WTC11 (cell line): ENCODE measurements around the gene PIK3C2A. TPM values are rescaled to one million over a fixed set of nuclear protein-coding genes. Genes with fewer than 3 reads are reported as not detected.

ENCODE experiments used
- ATAC-seq: fragments of 200-7000 bp; cut with Tn5 transposase; 2 replicates; pipeline ENCODE4 v1.10.0; 2021; ENCODE audit warnings: mild to moderate bottlenecking, moderate library complexity
- CTCF ChIA-PET: fragments of 300-600 bp; sonication (Branson Sonifier 250); formaldehyde crosslinking; loops from one replicate; lab custom pipeline; 2021; ENCODE audit warnings: antibody characterized with exemption; lab: Charles Lee
- POLR2A ChIA-PET: fragments of 350-600 bp; sonication (Branson Sonifier 250); formaldehyde crosslinking; loops from one replicate; lab custom pipeline; 2021; ENCODE audit warnings: antibody characterized with exemption; lab: Charles Lee
- DNase-seq: peaks from one replicate; pipeline ENCODE4 v3.0.0; 2021; ENCODE audit warnings: low spot score
- H3K27ac Mint-ChIP-seq: 2 replicates; pipeline ENCODE4 v1.8.0; 2021; ENCODE audit warnings: mixed read lengths
- H3K27me3 Mint-ChIP-seq: 2 replicates; pipeline ENCODE4 v1.8.0; 2021; ENCODE audit warnings: low read depth, mild to moderate bottlenecking, moderate library complexity, mixed read lengths
- H3K36me3 Mint-ChIP-seq: 2 replicates; pipeline ENCODE4 v1.8.0; 2021; ENCODE audit warnings: mixed read lengths
- H3K4me1 Mint-ChIP-seq: 2 replicates; pipeline ENCODE4 v1.8.0; 2022; ENCODE audit warnings: mixed read lengths
- H3K4me3 Mint-ChIP-seq: 2 replicates; pipeline ENCODE4 v1.8.0; 2021; ENCODE audit warnings: mild to moderate bottlenecking, moderate library complexity, mixed read lengths
- H3K9me3 Mint-ChIP-seq: 2 replicates; pipeline ENCODE4 v1.8.0; 2021; ENCODE audit warnings: mixed read lengths
- CDX4 ChIP-seq: fragments of 250-450 bp; sonication (Bioruptor Pico); IDR thresholded peaks from 2 replicates; pipeline ENCODE4 v1.9.0; 2021; ENCODE audit warnings: moderate library complexity, mild to moderate bottlenecking, inconsistent platforms, borderline replicate concordance
- ELF4 ChIP-seq: sonication (generic); formaldehyde crosslinking; IDR thresholded peaks from 2 replicates; pipeline ENCODE4 v1.8.1; 2022; ENCODE audit warnings: low read depth, mild to moderate bottlenecking, moderate library complexity, missing genetic modification reagents
- EMX1 ChIP-seq: fragments of 250-450 bp; sonication (Bioruptor Pico); IDR thresholded peaks from 2 replicates; pipeline ENCODE4 v1.8.0; 2021; ENCODE audit warnings: mild to moderate bottlenecking
- ESRRA ChIP-seq: sonication (generic); formaldehyde crosslinking; IDR thresholded peaks from 2 replicates; pipeline ENCODE4 v1.8.1; 2022; ENCODE audit warnings: mild to moderate bottlenecking, missing genetic modification reagents, borderline replicate concordance
- FOXK1 ChIP-seq: sonication (generic); formaldehyde crosslinking; IDR thresholded peaks from 2 replicates; pipeline ENCODE4 v1.8.0; 2022; ENCODE audit warnings: mild to moderate bottlenecking, moderate library complexity, missing genetic modification reagents
- GTF2I ChIP-seq: fragments of 250-450 bp; sonication (Bioruptor Pico); conservative IDR thresholded peaks from 2 replicates; pipeline ENCODE4 v1.4.0; 2021; ENCODE audit warnings: mild to moderate bottlenecking
- JAZF1 ChIP-seq: fragments of 250-450 bp; sonication (Bioruptor Pico); IDR thresholded peaks from 2 replicates; pipeline ENCODE4 v1.9.0; 2021; ENCODE audit warnings: moderate library complexity, mild to moderate bottlenecking, inconsistent platforms
- MAX ChIP-seq: sonication (generic); formaldehyde crosslinking; IDR thresholded peaks from 2 replicates; pipeline ENCODE4 v1.8.0; 2022; ENCODE audit warnings: mild to moderate bottlenecking, missing genetic modification reagents
- NFATC4 ChIP-seq: fragments of 250-450 bp; sonication (Bioruptor Pico); IDR thresholded peaks from 2 replicates; pipeline ENCODE4 v1.9.0; 2021; ENCODE audit warnings: mild to moderate bottlenecking
- SP1 ChIP-seq: sonication (generic); formaldehyde crosslinking; conservative IDR thresholded peaks from 2 replicates; pipeline ENCODE4 v1.8.1; 2022; ENCODE audit warnings: missing genetic modification reagents
- USF2 ChIP-seq: sonication (generic); formaldehyde crosslinking; IDR thresholded peaks from 2 replicates; pipeline ENCODE4 v1.8.1; 2023; ENCODE audit warnings: mild to moderate bottlenecking, missing genetic modification reagents, moderate library complexity
- ZNF138 ChIP-seq: sonication (generic); formaldehyde crosslinking; conservative IDR thresholded peaks from 2 replicates; pipeline ENCODE4 v1.8.1; 2022; ENCODE audit warnings: mild to moderate bottlenecking, moderate library complexity, missing genetic modification reagents
- ZNF232 ChIP-seq: sonication (generic); formaldehyde crosslinking; IDR thresholded peaks from 2 replicates; pipeline ENCODE4 v1.8.0; 2022; ENCODE audit warnings: mild to moderate bottlenecking, missing genetic modification reagents
- ZNF317 ChIP-seq: sonication (generic); formaldehyde crosslinking; IDR thresholded peaks from 2 replicates; pipeline ENCODE4 v1.8.1; 2023; ENCODE audit warnings: low read depth, mild to moderate bottlenecking, moderate library complexity, missing genetic modification reagents, borderline replicate concordance
- ZNF416 ChIP-seq: fragments of 250-450 bp; sonication (Bioruptor Pico); IDR thresholded peaks from 2 replicates; pipeline ENCODE4 v1.9.0; 2021; ENCODE audit warnings: mild to moderate bottlenecking, inconsistent platforms
- ZNF423 ChIP-seq: fragments of 250-450 bp; sonication (Bioruptor Pico); IDR thresholded peaks from 2 replicates; pipeline ENCODE4 v2.1.2; 2022; ENCODE audit warnings: mild to moderate bottlenecking, moderate library complexity
- ZNF532 ChIP-seq: fragments of 250-450 bp; sonication (Bioruptor Pico); IDR thresholded peaks from 2 replicates; pipeline ENCODE4 v1.9.0; 2021; ENCODE audit warnings: mild to moderate bottlenecking, borderline replicate concordance
- total RNA-seq: library from RNA; stranded (reverse); gene quantifications from 3 replicates; pipeline ENCODE4 v1.2.3, GENCODE V29; 2021
- TF ChIP-seq, protein P1 (sequence below): sonication (generic); formaldehyde crosslinking; IDR thresholded peaks from 2 replicates; pipeline ENCODE4 v1.8.0; 2023; ENCODE audit warnings: mild to moderate bottlenecking, missing genetic modification reagents
- TF ChIP-seq, protein P2 (sequence below): sonication (generic); formaldehyde crosslinking; IDR thresholded peaks from 2 replicates; pipeline ENCODE4 v1.8.1; 2023; ENCODE audit warnings: mild to moderate bottlenecking, moderate library complexity, missing genetic modification reagents
- TF ChIP-seq, protein P3 (sequence below): fragments of 250-450 bp; sonication (Bioruptor Pico); IDR thresholded peaks from 2 replicates; pipeline ENCODE4 v1.8.0; 2021; ENCODE audit warnings: mild to moderate bottlenecking
- TF ChIP-seq, protein P4 (sequence below): sonication (generic); formaldehyde crosslinking; IDR thresholded peaks from 2 replicates; pipeline ENCODE4 v1.8.1; 2022; ENCODE audit warnings: low read depth, mild to moderate bottlenecking, moderate library complexity, missing genetic modification reagents, borderline replicate concordance
- TF ChIP-seq, protein P5 (sequence below): sonication (generic); formaldehyde crosslinking; IDR thresholded peaks from 2 replicates; pipeline ENCODE4 v1.8.1; 2022; ENCODE audit warnings: mild to moderate bottlenecking, missing genetic modification reagents, moderate library complexity, borderline replicate concordance

The PIK3C2A gene
- total RNA-seq, 1 experiment from 2014 or later: 105 TPM

DNA sequence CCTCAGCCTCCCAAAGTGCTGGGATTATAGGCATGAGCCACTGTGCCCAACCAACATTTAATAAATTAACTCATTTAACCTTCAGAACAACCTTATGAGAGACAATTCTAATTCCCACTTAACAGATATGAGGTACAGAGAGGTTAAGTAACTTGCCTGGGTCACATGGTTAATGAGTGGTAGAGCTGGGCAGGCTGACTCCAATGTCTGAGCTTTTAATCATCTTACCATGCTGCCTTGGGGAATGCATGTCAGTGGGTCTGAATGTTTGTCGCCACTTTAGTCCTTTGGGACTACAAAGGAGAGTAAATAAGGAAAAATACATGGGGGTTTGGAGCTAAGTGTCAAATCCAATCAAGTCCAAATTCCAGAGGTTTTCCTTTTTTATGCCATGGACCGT, 11.2 kb upstream of the PIK3C2A start (continued):
- TF ChIP-seq, protein P1, sequence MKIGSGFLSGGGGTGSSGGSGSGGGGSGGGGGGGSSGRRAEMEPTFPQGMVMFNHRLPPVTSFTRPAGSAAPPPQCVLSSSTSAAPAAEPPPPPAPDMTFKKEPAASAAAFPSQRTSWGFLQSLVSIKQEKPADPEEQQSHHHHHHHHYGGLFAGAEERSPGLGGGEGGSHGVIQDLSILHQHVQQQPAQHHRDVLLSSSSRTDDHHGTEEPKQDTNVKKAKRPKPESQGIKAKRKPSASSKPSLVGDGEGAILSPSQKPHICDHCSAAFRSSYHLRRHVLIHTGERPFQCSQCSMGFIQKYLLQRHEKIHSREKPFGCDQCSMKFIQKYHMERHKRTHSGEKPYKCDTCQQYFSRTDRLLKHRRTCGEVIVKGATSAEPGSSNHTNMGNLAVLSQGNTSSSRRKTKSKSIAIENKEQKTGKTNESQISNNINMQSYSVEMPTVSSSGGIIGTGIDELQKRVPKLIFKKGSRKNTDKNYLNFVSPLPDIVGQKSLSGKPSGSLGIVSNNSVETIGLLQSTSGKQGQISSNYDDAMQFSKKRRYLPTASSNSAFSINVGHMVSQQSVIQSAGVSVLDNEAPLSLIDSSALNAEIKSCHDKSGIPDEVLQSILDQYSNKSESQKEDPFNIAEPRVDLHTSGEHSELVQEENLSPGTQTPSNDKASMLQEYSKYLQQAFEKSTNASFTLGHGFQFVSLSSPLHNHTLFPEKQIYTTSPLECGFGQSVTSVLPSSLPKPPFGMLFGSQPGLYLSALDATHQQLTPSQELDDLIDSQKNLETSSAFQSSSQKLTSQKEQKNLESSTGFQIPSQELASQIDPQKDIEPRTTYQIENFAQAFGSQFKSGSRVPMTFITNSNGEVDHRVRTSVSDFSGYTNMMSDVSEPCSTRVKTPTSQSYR (CRISPR knock-in tag): no peak
- TF ChIP-seq USF2 (no peak), ZNF416 (CRISPR knock-in tag) (no peak), FOXK1 (CRISPR knock-in tag) (no peak), ZNF138 (CRISPR knock-in tag) (no peak), JAZF1 (no peak), NFATC4 (CRISPR knock-in tag) (no peak), SP1 (no peak), ESRRA (CRISPR knock-in tag) (no peak), MAX (CRISPR knock-in tag) (no peak)
- TF ChIP-seq, protein P2, sequence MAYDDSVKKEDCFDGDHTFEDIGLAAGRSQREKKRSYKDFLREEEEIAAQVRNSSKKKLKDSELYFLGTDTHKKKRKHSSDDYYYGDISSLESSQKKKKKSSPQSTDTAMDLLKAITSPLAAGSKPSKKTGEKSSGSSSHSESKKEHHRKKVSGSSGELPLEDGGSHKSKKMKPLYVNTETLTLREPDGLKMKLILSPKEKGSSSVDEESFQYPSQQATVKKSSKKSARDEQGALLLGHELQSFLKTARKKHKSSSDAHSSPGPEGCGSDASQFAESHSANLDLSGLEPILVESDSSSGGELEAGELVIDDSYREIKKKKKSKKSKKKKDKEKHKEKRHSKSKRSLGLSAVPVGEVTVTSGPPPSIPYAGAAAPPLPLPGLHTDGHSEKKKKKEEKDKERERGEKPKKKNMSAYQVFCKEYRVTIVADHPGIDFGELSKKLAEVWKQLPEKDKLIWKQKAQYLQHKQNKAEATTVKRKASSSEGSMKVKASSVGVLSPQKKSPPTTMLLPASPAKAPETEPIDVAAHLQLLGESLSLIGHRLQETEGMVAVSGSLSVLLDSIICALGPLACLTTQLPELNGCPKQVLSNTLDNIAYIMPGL (CRISPR knock-in tag): no peak
- TF ChIP-seq, protein P3, sequence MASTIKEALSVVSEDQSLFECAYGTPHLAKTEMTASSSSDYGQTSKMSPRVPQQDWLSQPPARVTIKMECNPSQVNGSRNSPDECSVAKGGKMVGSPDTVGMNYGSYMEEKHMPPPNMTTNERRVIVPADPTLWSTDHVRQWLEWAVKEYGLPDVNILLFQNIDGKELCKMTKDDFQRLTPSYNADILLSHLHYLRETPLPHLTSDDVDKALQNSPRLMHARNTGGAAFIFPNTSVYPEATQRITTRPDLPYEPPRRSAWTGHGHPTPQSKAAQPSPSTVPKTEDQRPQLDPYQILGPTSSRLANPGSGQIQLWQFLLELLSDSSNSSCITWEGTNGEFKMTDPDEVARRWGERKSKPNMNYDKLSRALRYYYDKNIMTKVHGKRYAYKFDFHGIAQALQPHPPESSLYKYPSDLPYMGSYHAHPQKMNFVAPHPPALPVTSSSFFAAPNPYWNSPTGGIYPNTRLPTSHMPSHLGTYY (CRISPR knock-in tag): no peak

DNA sequence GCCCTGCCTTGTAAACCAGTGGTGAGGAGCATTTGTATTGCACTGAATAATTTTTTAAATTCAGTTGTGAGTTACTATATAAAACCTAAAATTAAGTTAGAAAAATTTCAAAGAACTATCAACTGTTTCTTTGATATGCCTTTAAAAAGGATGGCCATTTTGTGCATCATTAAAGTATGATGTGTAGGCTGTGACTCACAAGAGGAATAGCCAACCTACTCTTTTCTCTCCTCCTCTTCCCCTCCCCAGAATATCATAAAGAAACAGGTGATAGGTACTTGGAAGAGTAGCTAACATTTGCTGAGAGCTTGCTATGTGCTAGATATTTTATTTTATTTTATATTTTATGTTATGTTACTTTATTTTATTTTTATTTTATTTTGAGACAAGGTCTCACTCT, 10.6 kb upstream of the PIK3C2A start:
- DNase-seq (no peak), ATAC-seq (no peak)
- H3K4me3 Mint-ChIP-seq: no peak overlapping the region
- peaks cover 16% of the 10 kb centered on the region for H3K36me3 Mint-ChIP-seq
- CTCF ChIA-PET: interaction anchor here (0.7 to 0.8 kb wide), 2 partner anchors 9 to 12 kb away, joined by 3 to 6 read pairs; no protein-coding TSS in a partner anchor
- peaks cover 6% of the 10 kb centered on the region for H3K4me1 Mint-ChIP-seq
- H3K27ac Mint-ChIP-seq: no peak overlapping the region
- POLR2A ChIA-PET: no interaction called here
- no peaks in the 10 kb centered on the region for H3K27me3 Mint-ChIP-seq
- H3K9me3 Mint-ChIP-seq: peaks cover 12% of the 10 kb centered on the region
- TF ChIP-seq ZNF317 (CRISPR knock-in tag): no peak
- no peak for TF ChIP-seq GTF2I
- TF ChIP-seq ZNF423 (CRISPR knock-in tag): no peak
- TF ChIP-seq EMX1: no peak
- no peak for TF ChIP-seq ZNF532
- no peak for TF ChIP-seq ZNF232
- no peak for TF ChIP-seq CDX4 (CRISPR knock-in tag)
- TF ChIP-seq, protein P4, sequence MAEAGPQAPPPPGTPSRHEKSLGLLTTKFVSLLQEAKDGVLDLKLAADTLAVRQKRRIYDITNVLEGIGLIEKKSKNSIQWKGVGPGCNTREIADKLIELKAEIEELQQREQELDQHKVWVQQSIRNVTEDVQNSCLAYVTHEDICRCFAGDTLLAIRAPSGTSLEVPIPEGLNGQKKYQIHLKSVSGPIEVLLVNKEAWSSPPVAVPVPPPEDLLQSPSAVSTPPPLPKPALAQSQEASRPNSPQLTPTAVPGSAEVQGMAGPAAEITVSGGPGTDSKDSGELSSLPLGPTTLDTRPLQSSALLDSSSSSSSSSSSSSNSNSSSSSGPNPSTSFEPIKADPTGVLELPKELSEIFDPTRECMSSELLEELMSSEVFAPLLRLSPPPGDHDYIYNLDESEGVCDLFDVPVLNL: no peak
- TF ChIP-seq USF2: no peak
- no peak for TF ChIP-seq ELF4 (CRISPR knock-in tag)
- TF ChIP-seq, protein P5, sequence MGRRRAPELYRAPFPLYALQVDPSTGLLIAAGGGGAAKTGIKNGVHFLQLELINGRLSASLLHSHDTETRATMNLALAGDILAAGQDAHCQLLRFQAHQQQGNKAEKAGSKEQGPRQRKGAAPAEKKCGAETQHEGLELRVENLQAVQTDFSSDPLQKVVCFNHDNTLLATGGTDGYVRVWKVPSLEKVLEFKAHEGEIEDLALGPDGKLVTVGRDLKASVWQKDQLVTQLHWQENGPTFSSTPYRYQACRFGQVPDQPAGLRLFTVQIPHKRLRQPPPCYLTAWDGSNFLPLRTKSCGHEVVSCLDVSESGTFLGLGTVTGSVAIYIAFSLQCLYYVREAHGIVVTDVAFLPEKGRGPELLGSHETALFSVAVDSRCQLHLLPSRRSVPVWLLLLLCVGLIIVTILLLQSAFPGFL (CRISPR knock-in tag): no peak
